ENCODE measurements around the gene PSAP. TPM values are rescaled to one million over a fixed set of nuclear protein-coding genes. Genes with fewer than 3 reads are reported as not detected.
A peak's percentile ranks its signal among the peaks of the same experiment; 100 is the strongest.

Gene PSAP
- total RNA-seq, 1 donor from 2014 or later: 564 TPM

DNA sequence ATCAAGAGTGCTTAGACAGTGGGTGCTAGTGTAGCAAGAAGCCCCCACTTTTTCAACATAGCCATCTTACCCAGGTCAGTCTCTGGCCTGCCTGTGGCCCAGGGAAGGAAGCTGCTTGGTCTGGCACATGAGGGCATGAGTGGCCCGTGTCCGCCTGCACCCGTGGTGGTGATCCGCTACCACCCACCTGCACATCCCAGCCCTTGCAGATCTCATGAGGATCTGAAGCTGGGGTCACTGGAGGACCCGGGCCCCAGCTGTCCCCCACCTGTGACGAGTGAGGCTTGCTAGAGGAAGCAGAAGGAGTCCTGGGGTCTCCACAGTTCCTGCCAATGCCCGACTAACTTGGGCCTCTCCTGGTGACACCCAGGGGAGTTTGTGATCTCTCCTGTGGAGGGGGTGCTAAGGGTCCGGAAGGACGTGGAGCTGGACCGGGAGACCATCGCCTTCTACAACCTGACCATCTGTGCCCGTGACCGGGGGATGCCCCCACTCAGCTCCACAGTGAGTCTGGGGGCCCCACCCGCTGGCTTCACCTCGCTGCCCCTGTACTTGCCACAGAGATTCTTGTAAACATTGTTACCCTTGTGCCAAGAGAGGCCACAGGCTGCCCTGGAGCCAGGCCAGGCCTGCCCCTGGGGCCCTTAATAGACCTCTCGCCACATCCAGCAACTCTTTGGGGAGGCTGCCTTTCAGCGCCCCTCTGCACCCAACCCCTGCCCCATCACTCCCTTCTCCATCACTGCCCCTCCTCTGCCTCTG, 67.0 kb downstream of the PSAP start:
- DNase-seq: no peak

DNA sequence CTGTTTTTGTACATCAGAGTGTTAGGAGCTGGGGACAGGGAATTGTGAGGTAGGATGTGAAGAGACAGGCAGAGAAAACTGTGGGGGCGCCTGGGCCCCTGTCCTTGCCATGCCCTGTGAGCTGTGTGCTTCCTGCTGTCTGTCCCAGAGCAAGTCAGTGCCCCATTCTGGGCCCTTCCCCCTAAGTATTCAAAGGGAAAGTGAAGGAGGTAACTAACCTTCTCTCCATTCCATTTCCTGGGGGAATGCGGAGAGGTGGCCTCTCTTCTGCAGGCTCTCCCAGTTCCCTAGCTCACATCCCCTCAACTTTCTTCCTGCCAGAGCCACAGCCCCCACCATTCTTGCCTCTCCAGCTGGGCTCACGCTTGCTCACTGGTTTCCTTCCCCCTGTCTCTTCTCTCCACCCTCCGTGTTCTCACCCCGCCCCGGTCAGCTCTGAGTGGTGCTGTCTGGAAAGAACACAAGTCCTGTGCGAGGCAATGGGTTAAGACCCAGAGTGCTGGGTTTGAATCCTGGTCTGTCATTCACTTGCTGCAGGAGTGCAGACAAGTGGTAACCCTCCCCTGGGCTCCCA, 68.0 kb downstream of the PSAP start:
- no peak for DNase-seq

DNA sequence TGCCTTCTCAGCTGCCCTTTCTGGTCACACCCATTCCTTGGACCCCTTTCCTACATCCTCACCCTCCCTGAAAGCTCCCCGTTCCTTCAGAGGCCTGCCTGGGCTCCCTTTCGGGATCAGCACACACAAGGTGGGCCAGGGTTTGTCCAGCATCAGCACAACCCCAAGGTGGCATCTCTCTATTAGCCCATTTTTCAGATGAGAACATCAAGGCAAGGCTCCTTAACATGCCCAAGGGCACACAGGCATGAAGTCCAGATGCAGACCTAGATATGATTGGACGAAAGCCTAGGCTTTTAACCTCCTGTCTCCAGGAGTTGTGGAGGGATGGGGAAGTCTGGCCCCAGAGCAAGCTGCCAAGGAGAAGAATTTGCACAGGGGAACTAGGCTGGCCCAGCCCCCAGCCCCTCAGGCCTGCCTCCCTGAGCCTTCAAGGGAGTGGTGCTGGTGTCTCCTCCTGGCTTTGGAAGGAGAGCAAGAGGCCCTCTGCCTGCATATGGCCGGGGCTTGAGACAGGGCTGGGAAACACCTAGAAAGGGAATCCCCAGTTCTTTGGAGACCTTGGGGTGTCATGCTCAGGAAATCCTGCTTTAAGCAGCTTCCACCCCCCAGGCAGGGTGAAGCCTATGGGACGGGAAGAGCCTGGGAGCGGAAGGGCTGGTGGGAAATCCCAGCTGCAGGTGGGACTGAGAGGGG, 68.7 kb downstream of the PSAP start:
- DNase-seq: no peak

DNA sequence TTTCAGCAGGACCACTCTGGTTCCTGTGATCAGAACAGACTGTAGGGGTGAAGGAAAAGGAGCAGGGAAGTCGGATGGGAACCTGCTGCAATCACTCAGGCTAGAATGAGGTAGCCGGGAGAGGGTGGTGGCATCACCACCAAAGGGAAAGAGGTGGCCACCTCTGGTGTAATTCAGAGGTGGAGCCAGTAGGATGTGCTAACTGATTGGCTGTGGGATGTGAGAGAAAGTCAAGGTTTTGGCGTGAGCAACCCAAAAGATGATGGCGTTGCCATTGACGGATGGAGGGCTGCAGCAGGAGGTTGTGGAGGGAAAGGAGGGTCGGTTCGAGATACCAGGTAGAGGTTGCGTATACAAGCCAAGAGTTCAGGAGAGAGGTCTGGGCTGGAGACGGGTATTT, 70.3 kb downstream of the PSAP start:
- no peak for DNase-seq

DNA sequence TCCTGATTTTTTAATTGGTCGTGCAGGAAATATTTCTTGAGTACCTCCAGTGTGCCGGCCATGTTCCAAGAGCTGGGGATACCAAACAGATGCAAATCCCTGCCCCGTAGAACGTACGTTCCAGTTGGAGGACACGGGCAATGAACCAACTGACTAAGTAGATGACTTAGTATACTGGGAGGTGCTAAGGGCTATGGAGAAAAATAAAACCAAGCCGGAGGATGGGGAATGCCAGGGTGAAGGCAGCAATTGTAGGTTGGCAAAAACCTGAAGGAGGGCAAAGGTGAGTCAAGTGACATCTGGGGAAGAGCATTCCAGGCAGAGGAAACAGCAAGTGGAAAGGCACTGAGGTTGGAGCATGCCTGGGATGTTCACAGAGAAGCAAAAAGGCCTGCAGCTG, 70.9 kb downstream of the PSAP start:
- DNase-seq: no peak

DNA sequence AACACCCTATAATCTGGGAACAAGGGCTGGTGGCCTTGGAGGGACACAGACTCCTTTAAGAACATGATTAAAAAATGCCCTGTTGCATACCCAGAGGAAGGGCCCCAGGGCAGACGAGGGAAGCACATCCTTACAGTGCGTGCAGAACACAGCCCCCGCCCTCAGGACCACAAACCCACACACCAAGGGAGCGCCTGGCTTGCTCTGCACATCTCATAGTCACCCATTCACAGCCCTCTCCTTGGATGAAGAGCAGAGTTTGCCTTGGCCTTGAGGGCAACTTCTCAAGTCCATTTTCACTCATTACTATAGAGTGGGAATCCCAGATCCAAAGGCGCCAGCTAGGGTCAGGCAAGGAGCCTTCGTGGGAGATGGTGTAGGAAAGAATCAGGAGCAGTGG, 71.4 kb downstream of the PSAP start:
- no peak for DNase-seq

DNA sequence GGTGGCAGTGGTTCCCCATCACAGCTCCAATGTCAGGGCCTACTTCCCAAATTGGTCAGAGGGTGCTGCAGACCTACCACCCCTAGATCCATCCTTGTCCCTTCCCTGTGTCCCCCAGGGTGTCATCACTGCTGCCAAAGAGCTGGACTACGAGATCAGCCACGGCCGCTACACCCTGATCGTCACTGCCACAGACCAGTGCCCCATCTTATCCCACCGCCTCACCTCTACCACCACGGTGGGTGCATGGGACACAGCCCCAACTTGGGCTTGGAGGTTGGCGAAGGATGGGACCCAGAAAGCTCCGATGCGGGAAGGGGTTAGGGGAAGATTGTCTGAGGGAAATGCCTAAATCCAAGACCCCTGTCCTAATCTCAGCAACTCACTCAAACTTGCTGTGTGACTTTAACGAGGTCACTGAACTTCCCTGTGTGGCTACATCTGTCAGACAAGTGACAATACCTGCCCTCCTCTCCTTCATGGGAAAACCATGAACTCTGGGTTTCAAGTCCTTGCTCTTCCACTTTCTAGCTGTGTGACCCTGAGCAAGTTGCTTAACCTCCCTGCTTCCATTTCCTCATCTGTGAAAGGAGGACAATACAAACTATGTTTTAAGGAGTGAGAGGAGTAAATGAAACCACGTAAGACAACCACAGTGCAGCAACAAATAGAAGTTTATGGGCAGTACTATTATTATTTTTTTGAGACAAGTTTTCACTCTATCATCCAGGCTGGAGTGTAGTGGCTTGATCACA, 72.8 kb downstream of the PSAP start:
- DNase-seq: no peak

DNA sequence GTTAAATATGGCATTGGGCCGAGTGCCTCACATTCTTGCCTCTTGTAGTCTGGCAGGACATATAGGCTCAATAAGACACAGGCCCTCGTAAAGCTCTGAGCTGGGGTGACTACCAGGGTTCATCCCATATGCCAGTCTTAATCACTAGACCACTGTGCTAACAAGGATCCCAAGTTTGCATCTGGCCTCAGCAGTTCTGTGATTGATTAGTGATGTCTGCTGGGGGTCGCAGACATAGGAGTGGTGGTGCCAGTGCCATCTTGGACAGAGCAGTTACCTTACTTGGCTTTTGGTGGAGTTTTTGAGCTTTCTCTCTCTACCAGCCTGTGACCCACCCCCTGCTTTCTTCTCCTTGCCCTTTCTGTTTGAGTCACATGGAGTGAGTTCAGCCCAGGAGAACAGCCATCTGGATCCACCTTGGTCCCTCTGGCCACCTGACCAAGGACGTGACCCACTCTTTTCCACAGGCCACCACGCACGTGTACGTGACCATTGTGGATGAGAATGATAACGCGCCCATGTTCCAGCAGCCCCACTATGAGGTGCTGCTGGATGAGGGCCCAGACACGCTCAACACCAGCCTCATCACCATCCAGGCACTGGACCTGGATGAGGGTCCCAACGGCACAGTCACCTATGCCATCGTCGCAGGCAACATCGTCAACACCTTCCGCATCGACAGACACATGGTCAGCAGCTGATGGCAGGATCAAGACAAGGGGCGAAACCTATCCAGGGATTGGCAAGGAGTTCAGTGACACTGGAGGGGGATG, 73.7 kb downstream of the PSAP start:
- no peak for DNase-seq

DNA sequence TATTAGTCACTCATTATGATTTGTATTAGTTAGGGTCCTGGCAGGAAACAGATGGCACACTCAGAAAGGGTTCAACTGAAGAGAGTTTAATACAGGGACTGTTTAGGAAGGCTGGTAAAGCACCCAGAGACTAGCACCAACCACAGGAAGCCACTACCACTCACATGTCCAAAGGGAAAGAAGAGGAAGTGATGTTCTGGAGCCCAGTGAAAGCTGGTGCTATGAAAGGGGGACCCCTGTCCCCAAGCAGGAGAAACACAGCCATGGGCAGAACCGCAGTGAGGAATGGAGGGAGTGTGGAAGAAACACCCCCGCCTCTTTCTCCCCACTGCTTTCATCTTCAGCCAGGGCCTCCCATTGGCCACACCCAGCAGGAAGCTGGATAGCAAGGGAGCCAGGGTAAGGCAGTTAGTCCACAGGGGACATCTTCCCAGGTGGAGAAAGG, 74.5 kb downstream of the PSAP start:
- no peak for DNase-seq

DNA sequence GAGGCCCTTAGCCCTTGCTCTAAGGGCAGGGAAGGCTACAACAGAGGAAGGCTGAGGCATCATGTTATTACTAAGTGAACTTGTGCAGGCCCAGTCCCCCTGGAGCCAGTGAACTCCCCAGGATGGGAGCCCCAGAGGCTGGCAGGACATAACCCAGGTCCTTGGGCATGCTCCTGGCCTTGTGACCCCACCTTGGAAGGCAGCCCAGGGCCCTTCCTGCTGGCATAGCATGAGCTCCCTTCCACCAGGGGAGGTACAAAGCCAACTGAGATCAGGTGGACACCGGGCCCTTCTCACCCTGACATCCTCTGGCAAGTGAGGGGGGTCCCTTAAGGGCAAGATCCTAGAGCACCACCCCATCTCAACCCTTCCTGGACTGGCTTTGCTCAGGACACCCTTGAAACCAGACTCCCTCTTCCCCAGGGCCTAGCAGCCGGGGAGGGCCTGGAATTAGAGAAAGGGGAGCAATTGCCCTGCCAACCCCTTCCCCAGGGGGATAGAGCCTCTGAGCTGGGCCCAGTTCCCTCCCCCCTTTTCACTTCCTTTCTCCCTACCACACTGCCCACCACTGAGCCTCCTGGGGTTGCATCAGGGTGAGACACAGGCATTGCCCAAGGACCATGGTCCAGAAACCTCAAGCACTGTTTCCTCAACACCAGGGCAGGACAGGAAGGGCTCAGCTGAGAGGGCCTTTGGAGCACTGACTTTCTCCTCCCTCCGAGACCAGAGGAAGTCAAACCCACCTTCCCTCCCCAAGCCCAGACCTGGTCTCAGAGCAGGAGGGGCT, 75.9 kb downstream of the PSAP start:
- no peak for DNase-seq

DNA sequence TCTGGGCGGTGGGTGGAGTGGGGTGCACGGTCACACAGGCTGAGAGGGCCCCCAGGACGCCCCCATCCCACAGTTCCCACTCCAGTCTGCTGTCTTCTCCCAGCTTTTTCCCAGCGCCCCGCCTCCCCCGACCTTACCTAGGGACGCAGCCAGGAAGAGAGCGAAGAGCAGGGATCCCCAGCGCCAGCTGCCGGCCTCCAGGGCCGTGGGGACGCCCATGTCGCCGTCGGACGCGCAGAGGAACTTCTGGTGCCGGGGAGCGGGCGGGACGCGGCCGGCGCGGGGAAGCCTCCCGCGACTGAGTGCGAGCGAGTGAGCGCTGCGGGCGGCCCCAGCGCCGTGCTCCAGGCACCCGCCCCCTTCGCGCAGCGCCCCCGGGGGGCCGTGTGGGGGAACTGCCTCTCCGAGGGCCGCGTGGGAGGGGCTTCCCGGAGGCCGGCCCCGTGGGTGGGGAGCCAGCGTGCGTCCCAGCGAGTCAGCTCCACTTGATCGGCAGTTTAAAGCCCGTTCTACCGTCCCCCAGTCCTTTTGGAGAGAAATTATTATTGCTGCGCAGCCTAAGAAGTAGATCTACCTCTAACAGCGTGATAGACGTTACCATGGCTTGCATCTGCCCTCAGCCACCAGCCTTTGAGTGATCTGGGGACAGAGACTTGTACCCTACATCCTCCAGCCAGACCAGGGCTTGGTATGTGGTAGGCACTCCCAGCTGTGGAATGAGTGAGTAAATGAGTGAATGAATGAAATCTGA, 77.7 kb downstream of the PSAP start, which contains the start of gene VSIR:
Gene VSIR (minus strand): TSS at position 300 of the 751 bp plus-strand sequence. CDS start 81 bp downstream, at position 219.
- peak; percentile 89 for DNase-seq

DNA sequence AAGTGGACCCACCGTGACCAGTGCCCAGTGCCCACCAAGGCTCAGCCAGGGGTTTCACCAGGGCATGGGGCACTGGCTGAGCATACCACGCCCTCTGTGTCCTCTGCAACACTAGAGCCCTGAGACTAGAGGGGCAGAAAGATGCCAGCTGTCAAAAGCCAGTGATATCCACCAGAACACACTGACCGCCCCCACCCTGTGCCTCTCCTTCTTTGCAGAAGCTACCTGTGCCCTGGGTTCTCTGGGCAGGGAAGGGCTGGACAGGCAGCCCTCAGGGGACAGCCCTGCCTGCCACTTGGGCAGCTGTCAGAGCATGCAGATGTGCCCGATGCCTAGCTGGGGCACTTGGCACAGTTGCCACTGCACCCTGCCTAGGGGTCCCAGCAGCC, 78.2 kb downstream of the PSAP start:
- DNase-seq: no peak

DNA sequence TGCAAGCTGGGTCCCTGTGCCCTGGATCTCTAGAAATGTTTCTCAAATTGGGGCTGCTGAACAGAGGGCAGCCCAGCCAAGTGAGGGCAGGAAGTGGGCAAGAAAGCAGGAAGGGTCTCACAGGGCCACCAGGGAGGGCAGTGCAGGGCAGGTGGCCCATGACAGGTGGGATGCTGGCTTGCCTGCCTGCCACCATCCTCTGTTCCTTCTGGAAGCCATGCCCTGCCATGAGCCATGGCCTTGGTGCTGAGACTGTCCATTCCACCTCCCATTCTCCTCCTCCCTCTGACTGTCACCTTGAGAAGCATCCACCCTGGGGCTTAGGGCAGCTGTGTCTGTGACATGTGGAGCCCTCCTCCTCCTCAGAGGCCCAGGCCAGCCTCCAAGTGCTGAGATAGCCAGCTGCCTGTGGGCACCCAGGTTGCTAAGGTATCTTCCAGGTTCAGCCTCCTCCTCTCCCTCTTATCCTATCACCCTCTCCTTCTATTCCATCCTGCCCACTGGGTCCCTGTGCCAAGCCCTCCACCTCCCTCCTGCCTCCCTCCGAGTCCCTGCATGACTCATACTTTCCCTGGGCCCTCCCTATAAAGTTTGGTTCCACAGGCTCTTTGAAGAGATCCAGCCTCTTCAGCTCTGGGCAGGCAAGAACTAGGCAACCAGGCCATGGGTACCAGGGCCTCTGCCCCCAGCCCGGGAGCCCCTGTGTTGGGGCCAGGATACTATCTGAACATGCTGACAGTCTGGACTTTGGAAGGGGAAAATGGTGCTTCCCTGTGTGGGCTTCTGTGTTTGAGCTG, 79.0 kb downstream of the PSAP start:
- peak; percentile 45 for DNase-seq

DNA sequence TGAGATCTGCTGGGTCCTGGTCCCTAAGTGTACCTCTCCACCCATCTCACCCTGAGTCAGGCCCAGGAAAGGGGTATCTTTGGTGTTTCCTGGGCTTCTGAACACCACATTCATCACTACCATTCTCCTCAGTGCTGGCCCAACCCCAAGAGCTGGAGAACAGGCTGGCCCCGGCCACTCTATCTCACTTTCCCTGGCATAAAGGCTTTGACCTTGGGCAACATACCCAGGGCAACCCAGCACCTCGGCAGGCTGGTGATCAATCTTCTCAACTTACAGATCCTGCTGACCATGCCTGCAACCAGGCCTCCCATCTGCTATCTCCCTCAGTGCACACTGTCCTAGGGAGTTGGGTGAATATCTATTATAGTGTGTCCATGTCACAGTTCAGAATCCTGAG, 79.8 kb downstream of the PSAP start:
- no peak for DNase-seq

DNA sequence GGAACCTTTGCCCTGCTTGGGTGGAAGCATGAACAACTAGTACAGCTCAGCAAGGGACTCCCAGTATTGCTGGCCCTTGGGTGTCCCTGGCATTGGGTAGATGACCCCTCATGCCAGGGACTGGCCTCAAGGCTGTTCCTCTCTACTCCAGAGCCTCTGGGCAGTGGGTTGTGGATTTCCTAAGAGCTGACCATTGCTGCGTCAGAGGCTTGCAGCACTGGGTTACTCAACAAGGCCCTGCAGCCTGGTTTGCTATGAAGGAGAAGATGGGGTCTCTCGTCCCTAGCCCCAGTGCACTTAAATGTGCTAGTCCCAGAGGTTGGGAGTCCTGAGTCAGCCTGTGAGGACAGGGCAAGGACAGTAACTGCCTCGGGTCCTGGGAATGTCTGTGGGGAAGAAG, 80.3 kb downstream of the PSAP start:
- no peak for DNase-seq

DNA sequence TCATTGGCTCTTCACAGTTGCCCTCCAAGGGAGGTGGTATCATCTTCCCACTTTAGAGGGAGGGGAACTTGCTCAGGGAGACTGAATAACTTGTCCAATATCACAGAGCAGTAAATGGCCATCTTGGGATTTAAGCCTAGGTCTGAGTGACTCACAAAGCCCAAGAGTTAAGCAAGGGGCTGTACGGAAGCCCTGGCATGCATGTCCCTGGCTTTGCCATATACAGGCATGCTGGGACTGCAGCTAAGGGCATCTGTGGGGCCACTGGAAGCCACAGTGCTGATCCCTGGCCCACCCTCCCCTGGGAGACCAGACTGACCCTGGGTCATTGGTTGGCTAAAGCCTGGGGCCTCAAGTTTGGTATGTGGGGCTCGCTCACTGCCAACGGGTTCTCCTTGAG, 80.8 kb downstream of the PSAP start:
- DNase-seq: no peak

DNA sequence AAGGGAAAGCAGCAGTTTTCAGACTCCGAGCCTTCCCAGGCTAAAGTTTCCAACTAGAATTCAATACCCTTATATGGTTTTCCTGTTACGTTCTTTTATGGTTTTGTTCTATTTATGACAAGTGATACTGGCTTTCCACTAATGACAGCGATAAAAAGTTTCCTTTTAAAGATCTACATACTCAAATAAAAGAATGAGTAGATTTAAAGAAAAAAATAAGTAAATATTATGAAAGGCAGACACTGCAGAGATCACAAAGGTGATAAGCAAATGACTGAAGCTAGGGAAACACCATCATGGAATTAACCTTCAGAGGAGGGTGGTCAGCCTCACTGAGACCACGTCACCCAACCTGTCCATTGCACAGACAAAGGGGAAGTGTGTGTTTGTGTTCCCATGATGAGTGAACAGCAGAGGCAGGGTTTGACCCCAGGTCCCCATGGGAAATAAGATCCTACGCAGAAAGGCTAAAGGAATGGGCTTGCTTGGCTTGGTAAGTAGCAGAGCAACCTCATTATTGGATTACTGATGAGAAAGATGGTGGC, 81.7 kb downstream of the PSAP start:
- no peak for DNase-seq

DNA sequence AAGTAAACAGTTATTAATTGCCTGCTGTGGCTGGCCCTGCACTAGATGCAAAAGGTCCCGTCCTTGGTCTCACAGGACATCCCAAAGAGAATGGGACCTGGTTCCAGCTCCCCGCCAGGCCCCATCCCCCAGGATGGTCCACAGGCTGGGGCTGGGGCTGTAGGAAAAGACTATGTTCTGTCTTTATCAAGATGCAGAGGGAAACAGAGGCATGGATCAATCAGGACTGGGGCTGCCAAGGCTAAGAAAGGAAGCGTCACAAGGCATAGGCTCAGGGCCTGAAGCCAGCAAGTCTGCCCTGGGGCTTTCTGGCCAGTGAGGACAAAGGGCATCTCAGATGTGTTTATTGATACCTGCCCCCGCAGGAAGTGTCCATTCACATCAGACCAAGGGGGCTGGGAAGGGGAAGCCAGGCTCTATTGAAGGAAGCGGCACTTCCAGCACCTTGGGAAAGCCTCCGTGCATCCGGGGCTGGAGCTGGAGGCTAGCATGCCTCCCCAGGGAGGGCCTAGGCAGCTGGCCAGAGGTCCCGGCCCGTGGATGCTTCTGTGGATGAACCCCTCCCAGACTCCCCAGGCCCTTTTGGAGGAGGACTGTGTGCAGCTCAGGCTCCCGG, 83.5 kb downstream of the PSAP start:
- DNase-seq: peak; percentile 30
